ENCODE data around the gene SLC31A2.

SLC31A2 gene

GRCh38 chr9:113151696-113152630 is 1.2 kb downstream of the SLC31A2 start:
- peak; percentile 30 for DNase-seq

- peak; percentile 24 for DNase-seq
Observed at GRCh38 chr9:113152699-113153098, 1.9 kb downstream of the SLC31A2 start.

- DNase-seq = no peak
Observed at GRCh38 chr9:113153599-113153998, 2.8 kb downstream of the SLC31A2 start.

- DNase-seq = peak; percentile 35
Observed at GRCh38 chr9:113154471-113154870, 3.7 kb downstream of the SLC31A2 start.

DNA sequence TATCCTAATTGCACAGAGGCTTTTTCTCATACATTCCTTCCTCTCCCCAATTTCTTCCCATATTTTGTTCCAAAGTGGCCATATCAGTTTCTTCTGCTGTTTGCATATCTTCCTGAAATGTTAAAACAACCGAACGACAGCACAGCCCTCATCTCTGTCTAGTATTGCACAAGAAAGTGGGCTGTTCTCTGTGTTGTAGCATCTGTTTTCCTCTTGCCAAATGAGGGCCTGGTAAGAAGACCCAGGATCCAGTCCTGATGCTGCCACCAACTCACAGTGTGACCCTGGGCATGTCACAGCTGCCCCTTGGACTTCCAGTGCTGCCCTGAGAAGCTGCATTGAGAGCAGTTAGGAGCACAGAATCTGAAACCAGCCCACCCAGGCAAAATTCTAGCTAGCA is 4.1 kb downstream of the SLC31A2 start:
- DNase-seq = no peak

DNA sequence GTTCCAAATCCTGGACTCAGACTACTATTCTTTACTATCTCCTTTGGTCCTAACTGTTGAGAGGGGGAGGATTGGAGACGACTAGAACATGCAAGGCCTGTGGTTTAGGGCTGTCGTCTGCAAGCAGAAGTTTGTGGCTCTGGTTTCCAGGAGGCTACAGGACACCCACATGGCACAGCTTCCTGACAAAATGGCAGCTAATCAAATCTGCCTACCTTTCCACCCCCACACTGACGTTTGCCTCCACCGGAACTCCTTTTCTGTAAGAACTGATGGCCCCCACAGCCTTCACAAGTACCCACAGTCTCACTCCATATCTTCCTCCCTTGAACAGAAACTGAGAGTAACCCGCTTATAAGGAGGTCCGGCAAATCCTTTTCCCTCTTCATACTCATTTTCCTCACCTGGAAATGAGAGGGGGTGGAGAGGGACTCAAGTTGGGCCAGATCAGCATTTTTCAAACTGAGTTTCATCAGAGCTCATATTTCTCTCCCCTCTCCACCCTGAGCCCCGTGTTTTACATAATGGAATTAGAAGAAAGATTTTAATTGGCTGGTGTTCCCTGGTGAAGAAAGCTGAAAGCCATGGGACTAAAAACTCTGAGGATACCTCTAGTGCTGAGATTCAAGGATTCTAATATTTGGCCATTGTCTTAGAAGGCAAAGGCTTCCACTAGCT is 5.2 kb downstream of the SLC31A2 start:
- DNase-seq = no peak

- no peak for DNase-seq
Observed at GRCh38 chr9:113156880-113157279, 6.1 kb downstream of the SLC31A2 start.

DNA sequence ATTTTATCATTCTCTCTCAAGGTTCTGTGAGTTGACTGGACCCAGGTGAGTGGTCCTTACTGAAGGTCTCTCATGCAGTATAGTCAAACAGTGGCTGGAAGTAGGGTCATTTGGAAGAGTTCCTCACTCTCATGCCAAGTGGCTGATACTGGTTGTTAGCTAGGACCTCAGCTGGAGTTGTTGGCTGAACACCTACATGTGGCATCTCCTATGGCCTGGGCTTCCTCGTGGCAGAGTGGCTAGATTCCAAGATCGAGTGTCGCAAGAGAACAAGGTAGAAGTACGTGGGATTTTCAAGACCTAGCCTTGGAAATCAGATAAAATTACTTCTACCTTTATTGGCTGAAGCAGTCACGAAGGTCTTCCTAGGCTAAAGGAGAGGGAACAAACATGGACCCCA is 7.6 kb downstream of the SLC31A2 start:
- no peak for DNase-seq

DNA sequence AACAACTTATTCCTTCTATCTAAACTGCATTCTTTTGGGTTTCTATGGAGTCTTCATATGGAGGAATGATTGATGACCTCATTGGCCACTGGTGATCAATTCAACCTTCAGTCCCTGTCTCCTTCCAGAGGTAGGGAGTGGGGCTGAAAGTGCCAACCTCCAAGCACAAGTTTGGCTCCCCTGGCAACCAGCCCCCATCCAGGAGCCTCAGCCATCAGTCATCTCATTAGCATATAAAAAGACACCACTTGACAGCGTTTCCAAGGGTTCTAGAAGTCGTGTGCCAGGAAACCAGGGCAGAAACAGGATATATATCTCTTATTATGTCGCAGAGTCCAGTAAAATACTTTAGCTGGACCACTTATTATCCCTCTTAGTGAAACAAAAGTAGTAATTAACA is 9.8 kb downstream of the SLC31A2 start:
- no peak for DNase-seq

- no peak for DNase-seq
Observed at GRCh38 chr9:113163001-113163400, 12.2 kb downstream of the SLC31A2 start.

DNA sequence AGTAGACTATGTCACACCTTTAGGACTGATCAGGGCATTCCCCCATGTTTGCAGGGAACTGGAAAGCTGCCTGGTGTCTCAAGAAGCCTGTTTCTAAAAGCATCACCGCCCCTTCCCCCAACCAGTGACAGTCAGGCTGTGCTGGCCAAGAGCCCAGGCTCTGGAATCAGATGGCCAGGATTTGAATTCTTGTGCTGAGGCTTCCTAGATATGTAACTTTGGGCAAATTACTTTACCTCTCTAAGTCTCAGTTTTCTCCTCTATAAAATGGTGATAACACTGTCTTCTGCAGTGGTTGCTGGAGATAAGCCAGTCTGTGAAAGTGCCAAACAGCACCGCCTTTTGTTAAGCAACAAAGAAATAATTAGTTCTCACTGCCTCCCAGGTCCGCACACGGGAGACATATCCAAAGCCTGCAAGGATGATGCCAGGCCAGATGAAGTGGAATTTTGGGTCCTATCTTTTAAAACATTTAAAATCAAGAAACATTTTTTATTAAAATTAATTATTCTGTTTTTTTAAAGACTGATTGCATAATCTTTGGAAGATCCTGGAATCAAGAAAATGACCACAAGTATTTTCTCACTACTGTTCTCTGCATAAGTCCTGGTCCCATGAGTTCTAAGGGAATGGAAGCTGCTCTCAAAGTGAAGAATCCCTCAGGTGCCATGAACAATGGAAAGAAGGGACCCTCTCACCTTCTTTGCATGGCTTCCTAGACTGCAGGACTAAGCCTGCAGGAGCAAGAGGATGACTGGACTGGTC is 13.9 kb downstream of the SLC31A2 start:
- DNase-seq = peak; percentile 64

GRCh38 chr9:113166039-113166438 is 15.2 kb downstream of the SLC31A2 start:
- DNase-seq = no peak

GRCh38 chr9:113168809-113169208 is 18.0 kb downstream of the SLC31A2 start:
- DNase-seq = no peak

GRCh38 chr9:113173341-113173740 is 22.5 kb downstream of the SLC31A2 start:
- no peak for DNase-seq

GRCh38 chr9:113176803-113177202 is 26.0 kb downstream of the SLC31A2 start:
- DNase-seq = no peak

DNA sequence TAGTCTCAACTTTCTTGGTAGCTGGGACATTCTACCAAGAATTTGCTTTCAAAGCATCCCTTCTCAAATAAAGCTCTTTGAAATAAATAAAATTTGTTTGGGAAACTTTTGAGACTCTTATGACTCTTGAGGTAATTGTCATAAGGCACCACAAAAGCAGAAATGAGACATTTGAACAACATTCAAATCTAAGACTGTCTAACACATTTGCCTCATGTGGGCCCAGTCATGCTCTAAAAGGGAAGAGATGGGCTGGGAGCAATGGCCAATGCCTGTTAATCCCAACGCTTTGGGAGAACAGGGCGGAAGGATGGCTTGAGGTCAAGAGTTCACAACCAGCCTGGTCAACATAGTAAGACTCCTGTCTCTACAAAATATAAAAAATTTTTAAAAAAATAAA is 26.4 kb downstream of the SLC31A2 start:
- no peak for DNase-seq

- DNase-seq = no peak
Observed at GRCh38 chr9:113178087-113178486, 27.3 kb downstream of the SLC31A2 start.

- no peak for DNase-seq
Observed at GRCh38 chr9:113179839-113180238, 29.0 kb downstream of the SLC31A2 start.

- DNase-seq = no peak
Observed at GRCh38 chr9:113181165-113181564, 30.4 kb downstream of the SLC31A2 start.

DNA sequence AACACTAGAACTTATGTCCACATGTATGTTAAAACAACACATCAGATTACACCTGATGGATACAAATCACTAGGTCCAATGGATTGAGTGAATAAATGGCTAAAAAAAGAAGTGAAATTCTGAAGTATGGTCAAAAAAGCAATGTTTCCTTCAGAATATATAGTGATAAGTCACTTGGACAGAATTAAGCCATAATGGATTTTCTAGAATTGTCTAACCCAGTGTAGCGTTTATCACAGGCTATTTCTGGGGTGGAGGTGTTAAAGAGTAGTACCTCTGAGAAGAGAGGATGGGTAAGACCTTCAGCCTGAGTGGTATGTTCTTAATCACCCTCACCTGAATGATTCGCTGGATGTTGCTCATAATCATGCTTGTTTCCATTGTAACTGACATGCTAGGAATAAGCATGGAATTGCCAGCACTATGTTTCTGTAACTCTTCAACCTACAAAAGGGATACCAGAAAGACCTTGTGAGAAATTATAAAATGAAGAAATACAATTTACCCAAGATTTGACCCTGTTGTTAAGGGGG is 33.2 kb downstream of the SLC31A2 start:
- DNase-seq = no peak

DNA sequence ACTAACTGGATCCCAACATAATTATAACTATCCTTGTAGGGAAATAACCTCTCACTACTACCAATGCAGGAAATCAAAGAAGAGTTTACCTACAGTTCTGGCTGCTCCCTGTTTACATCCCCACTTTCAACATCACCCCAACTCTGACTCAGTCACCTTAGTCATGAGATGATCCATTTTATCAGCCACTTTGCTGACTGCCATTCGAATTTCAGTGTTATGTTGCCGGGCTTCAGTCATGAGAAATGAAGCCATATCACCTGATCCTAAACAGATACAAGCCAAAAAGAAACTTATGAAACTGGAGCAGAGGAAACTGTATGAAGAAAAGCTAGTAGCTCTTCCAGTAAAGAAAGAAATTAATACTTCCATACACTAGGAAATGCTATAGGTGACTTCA is 33.7 kb downstream of the SLC31A2 start:
- DNase-seq = no peak

DNA sequence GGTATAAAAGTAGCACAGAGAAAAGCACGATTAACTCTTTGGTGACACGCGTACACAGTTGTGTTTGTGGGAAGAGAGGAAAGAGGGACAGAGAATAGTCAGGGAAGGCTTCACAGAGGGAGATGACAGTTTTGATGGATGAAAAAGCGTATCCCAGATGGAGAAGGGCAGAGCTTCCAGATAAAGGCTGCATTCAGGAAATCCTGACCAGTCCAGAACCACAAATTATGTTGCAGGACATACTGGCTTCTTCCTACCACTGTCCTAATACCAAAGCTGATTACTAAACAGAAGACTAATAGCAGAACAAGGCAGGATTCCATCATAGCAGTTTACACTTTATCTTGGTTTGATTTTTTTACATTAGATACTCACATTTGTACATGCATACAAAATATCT is 34.5 kb downstream of the SLC31A2 start:
- no peak for DNase-seq

DNA sequence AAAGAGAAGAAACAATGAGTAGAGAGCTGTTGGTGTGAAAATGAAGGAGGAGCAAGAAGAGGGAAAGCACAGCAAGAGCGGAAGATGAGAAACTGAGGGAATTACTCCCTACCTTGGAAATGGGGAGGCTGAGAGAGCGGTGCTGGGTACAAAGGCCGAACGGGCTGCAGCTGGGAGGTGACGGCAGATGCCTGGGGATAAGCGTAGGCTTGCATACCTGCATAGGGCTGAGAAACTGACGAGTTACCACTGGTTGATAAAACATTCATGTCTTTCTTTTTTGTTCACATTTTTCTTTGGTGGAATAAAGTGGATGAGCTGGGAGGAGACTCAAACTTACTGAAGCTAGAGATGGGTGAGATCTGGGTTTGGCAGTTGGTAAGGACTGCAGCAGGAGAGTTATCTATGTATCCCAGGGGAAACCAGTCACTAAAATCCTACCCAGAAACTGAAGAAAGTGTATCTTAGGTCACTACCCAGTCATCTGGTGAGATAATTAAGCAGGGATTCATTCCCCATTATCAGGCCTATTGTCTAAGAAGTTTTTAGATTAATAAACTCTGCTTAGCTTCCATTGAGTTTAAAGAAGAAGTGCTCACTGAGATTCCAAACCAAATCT is 35.4 kb downstream of the SLC31A2 start:
- no peak for DNase-seq
